ENCODE results near the gene CNOT6L. TPM values are rescaled to one million over a fixed set of nuclear protein-coding genes. Genes with fewer than 3 reads are reported as not detected.
"Not testable (repeated sequence)": the region's sequence is repeated elsewhere in the genome, so short reads cannot be mapped to it uniquely, and the experiment has no call there.

The CNOT6L gene
- total RNA-seq, 4 donors from 2014 or later = 15.3 to 32.1 (median 23.4) TPM

GRCh38 chr4:77740480-77740879 is 78.7 kb downstream of the CNOT6L start:
- H3K27ac ChIP-seq = no peak overlapping the region
- peaks cover 0 to 23% (median 0%) of the 10 kb centered on the region in 3 donors for H3K36me3 ChIP-seq
- DNase-seq (ENCODE audit: low spot score in 2 of 2) = no peak
- no peak overlapping the region for H3K4me3 ChIP-seq
- peaks cover 0 to 7% (median 0%) of the 10 kb centered on the region in 4 donors for H3K4me1 ChIP-seq
- H3K9me3 ChIP-seq = no peaks in the 10 kb centered on the region
- no peak for TF ChIP-seq POLR2A (IDR thresholded peaks at IDR 0.05)
- WGBS, 2 donors = 96 to 97% methylated on average over 4 of the region's 4 CpGs
- no peaks in the 10 kb centered on the region for H3K27me3 ChIP-seq

GRCh38 chr4:77734928-77735327 is 84.2 kb downstream of the CNOT6L start:
- no peaks in the 10 kb centered on the region for H3K9me3 ChIP-seq
- H3K4me3 ChIP-seq = no peak overlapping the region
- peaks cover 0 to 3% (median 0%) of the 10 kb centered on the region in 4 donors for H3K4me1 ChIP-seq
- 86 to 88% methylated on average over 4 of the region's 4 CpGs for WGBS, 2 donors
- H3K36me3 ChIP-seq = peaks cover 0 to 26% (median 0%) of the 10 kb centered on the region in 3 donors
- DNase-seq (ENCODE audit: low spot score in 2 of 2) = no peak
- H3K27ac ChIP-seq = no peak overlapping the region
- TF ChIP-seq EP300 (IDR thresholded peaks at IDR 0.05) = no peak
- TF ChIP-seq CTCF (IDR thresholded peaks at IDR 0.05) = no peak
- no peak for TF ChIP-seq POLR2A (IDR thresholded peaks at IDR 0.05)
- no peaks in the 10 kb centered on the region for H3K27me3 ChIP-seq

GRCh38 chr4:77731656-77732055 is 87.5 kb downstream of the CNOT6L start:
- WGBS, 2 donors = 67 to 87% methylated on average over 1 of the region's 1 CpG

GRCh38 chr4:77728420-77728819 is 90.7 kb downstream of the CNOT6L start:
- peaks cover 0 to 61% (median 5%) of the 10 kb centered on the region in 3 donors for H3K36me3 ChIP-seq

More at GRCh38 chr4:77731656-77732055, 87.5 kb downstream of the CNOT6L start:
- TF ChIP-seq CTCF (IDR thresholded peaks at IDR 0.05) (no peak), POLR2A (IDR thresholded peaks at IDR 0.05) (no peak), EP300 (IDR thresholded peaks at IDR 0.05) (no peak)
- Histone ChIP-seq H3K4me1 (peaks cover 0 to 3% (median 0%) of the 10 kb centered on the region in 4 donors), H3K36me3 (peaks cover 0 to 28% (median 0%) of the 10 kb centered on the region in 3 donors), H3K9me3 (no peaks in the 10 kb centered on the region), H3K27me3 (no peaks in the 10 kb centered on the region), H3K4me3 (no peak overlapping the region), H3K27ac (no peak overlapping the region)
- no peak for DNase-seq (ENCODE audit: low spot score in 2 of 2)

GRCh38 chr4:77721073-77721472 is 98.1 kb downstream of the CNOT6L start:
- Histone ChIP-seq H3K9me3 (no peaks in the 10 kb centered on the region), H3K4me1 (no peaks in the 10 kb centered on the region), H3K27ac (no peak overlapping the region), H3K36me3 (peaks cover 0 to 56% (median 9%) of the 10 kb centered on the region in 3 donors), H3K27me3 (no peaks in the 10 kb centered on the region), H3K4me3 (no peak overlapping the region)
- DNase-seq (ENCODE audit: low spot score in 2 of 2) = no peak
- TF ChIP-seq POLR2A (IDR thresholded peaks at IDR 0.05) = no peak
- TF ChIP-seq EP300 (IDR thresholded peaks at IDR 0.05) = no peak
- no peak for TF ChIP-seq CTCF (IDR thresholded peaks at IDR 0.05)

More at GRCh38 chr4:77728420-77728819, 90.7 kb downstream of the CNOT6L start:
- Histone ChIP-seq H3K27ac (no peak overlapping the region), H3K9me3 (no peaks in the 10 kb centered on the region), H3K27me3 (no peaks in the 10 kb centered on the region), H3K4me3 (no peak overlapping the region), H3K4me1 (peaks cover 0 to 3% (median 0%) of the 10 kb centered on the region in 4 donors)
- 97 to 100% methylated on average over 1 of the region's 1 CpG for WGBS, 2 donors
- no peak for DNase-seq (ENCODE audit: low spot score in 2 of 2)
- TF ChIP-seq EP300 (IDR thresholded peaks at IDR 0.05) = no peak
- TF ChIP-seq POLR2A (IDR thresholded peaks at IDR 0.05) = no peak
- TF ChIP-seq CTCF (IDR thresholded peaks at IDR 0.05) = no peak

- H3K4me3 ChIP-seq; H3K9me3 ChIP-seq; DNase-seq (ENCODE audit: low spot score in 2 of 2); H3K4me1 ChIP-seq; H3K27me3 ChIP-seq; H3K27ac ChIP-seq: not testable (repeated sequence)
- H3K36me3 ChIP-seq = peaks cover 0 to 35% (median 4%) of the 10 kb centered on the region in 3 donors
- 72 to 73% methylated on average over 3 of the region's 3 CpGs for WGBS, 2 donors
These were observed 100.7 kb downstream of the CNOT6L start for GRCh38 chr4:77718500-77718899.

All from tibial nerve (tissue), 4 donors.